ENCODE measurements around the gene SLC5A1. TPM values are rescaled to one million over a fixed set of nuclear protein-coding genes. Genes with fewer than 3 reads are reported as not detected.
A peak's percentile ranks its signal among the peaks of the same experiment; 100 is the strongest.
"Not testable (repeated sequence)": the region's sequence is repeated elsewhere in the genome, so short reads cannot be mapped to it uniquely, and the experiment has no call there.

SLC5A1 gene
- total RNA-seq, 4 donors from 2014 or later, result 0.16 to 1.2 TPM; not detected in 2

GRCh38 chr22:32127904-32128303 lies 84.8 kb downstream of the SLC5A1 start:
- H3K27ac ChIP-seq, result no peak overlapping the region
- H3K4me1 ChIP-seq, result no peaks in the 10 kb centered on the region
- no peaks in the 10 kb centered on the region for H3K36me3 ChIP-seq
- peaks cover 27% of the 10 kb centered on the region for H3K27me3 ChIP-seq
- no peak for TF ChIP-seq POLR2A (IDR thresholded peaks at IDR 0.05)
- TF ChIP-seq POLR2AphosphoS5 (IDR thresholded peaks at IDR 0.05), result no peak
- TF ChIP-seq, protein P1, sequence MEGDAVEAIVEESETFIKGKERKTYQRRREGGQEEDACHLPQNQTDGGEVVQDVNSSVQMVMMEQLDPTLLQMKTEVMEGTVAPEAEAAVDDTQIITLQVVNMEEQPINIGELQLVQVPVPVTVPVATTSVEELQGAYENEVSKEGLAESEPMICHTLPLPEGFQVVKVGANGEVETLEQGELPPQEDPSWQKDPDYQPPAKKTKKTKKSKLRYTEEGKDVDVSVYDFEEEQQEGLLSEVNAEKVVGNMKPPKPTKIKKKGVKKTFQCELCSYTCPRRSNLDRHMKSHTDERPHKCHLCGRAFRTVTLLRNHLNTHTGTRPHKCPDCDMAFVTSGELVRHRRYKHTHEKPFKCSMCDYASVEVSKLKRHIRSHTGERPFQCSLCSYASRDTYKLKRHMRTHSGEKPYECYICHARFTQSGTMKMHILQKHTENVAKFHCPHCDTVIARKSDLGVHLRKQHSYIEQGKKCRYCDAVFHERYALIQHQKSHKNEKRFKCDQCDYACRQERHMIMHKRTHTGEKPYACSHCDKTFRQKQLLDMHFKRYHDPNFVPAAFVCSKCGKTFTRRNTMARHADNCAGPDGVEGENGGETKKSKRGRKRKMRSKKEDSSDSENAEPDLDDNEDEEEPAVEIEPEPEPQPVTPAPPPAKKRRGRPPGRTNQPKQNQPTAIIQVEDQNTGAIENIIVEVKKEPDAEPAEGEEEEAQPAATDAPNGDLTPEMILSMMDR (IDR thresholded peaks at IDR 0.05), result no peak
- no peak for TF ChIP-seq EP300 (IDR thresholded peaks at IDR 0.05)
- H3K9me3 ChIP-seq, result no peaks in the 10 kb centered on the region
- H3K4me3 ChIP-seq, result no peak overlapping the region
- 38 to 75% methylated on average over 1 to 2 of the region's 4 CpGs for WGBS, 2 donors (ENCODE audit: low coverage in 1 of 2)
- no peak for ATAC-seq

DNA sequence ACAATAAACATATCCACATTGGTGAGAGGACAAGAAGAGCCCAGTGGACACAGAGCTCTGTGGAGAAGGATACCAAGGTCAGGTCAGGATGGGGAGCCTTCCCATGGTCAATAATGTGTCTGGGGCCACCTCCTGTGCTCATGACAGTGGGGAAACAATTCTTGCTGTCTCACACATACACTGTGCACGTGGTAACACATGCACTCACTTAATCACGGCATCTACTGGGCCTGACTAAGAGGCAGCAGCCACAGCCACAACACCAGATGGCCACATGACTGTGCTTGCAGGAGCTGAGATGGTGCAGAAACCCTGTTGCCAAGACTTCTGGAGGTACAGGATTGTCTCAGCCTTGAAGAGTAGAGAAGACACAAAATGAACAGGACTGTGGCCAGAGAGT lies 87.4 kb downstream of the SLC5A1 start:
- no peak for ATAC-seq

DNA sequence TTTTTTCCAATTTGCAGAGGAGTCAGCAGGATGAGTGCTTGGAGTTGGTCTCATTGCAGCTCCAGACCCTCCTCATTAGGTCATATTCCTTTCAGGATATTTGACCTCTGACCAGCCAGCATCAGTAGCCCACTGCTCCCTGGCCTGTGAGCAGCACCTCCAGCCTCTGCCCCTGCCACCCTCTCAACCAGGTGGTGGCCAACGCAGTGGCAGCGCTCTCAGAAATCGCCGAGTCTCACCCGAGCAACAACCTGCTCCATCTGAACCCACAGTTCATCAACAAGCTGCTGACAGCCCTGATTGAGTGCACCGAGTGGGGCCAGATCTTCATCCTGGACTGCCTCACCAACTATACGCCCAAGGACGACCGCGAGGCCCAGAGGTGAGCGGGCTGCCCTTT lies 89.1 kb downstream of the SLC5A1 start:
- TF ChIP-seq POLR2A (IDR thresholded peaks at IDR 0.05) (no peak), POLR2AphosphoS5 (IDR thresholded peaks at IDR 0.05) (no peak), EP300 (IDR thresholded peaks at IDR 0.05) (no peak)
- TF ChIP-seq, protein P1 (IDR thresholded peaks at IDR 0.05), result no peak
- no peaks in the 10 kb centered on the region for H3K4me1 ChIP-seq
- H3K9me3 ChIP-seq, result no peaks in the 10 kb centered on the region
- H3K27ac ChIP-seq, result no peak overlapping the region
- no peak for ATAC-seq
- H3K36me3 ChIP-seq, result no peaks in the 10 kb centered on the region
- no peak overlapping the region for H3K4me3 ChIP-seq
- peaks cover 26% of the 10 kb centered on the region for H3K27me3 ChIP-seq
- no CpG with 5 or more reads among the region's 11 CpGs for WGBS, 2 donors (ENCODE audit: low coverage in 1 of 2)

More for the DNA sequence above, 87.4 kb downstream of the SLC5A1 start:
- Histone ChIP-seq H3K27ac (no peak overlapping the region), H3K27me3 (peaks cover 22% of the 10 kb centered on the region), H3K4me1 (no peaks in the 10 kb centered on the region), H3K36me3 (no peaks in the 10 kb centered on the region), H3K4me3 (no peak overlapping the region), H3K9me3 (no peaks in the 10 kb centered on the region)
- no peak for TF ChIP-seq EP300 (IDR thresholded peaks at IDR 0.05)
- TF ChIP-seq, protein P1 (IDR thresholded peaks at IDR 0.05), result no peak
- TF ChIP-seq POLR2AphosphoS5 (IDR thresholded peaks at IDR 0.05), result no peak
- no peak for TF ChIP-seq POLR2A (IDR thresholded peaks at IDR 0.05)
- WGBS, 2 donors (ENCODE audit: low coverage in 1 of 2), result 60 to 63% methylated on average over 1 to 2 of the region's 2 CpGs

DNA sequence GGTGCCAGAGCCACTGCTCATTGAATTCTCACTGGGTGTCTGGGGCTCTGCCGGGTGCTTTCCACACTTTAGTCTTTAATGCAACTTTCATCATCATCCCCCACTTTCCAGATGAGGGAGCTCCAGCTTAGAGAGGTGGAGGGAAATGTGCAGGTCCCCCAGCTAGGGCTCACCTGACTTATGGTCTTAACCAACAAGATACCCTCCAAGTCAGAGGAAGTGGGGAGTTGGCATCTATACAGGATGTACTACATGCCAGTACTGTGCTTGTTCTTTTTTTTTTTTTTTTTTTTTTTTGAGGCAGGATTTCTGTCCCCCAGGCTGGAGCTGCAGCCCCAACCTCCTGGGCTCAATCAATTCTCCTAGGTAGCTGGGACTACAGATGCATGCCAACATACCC lies 89.7 kb downstream of the SLC5A1 start:
- Histone ChIP-seq H3K9me3 (no peaks in the 10 kb centered on the region), H3K4me1 (no peaks in the 10 kb centered on the region), H3K36me3 (no peaks in the 10 kb centered on the region), H3K27me3 (peaks cover 32% of the 10 kb centered on the region), H3K27ac (no peak overlapping the region), H3K4me3 (no peak overlapping the region)
- WGBS, 2 donors (ENCODE audit: low coverage in 1 of 2), result 63% methylated on average over 1 of the region's 1 CpG; no CpG with 5 or more reads in 1 of the 2 donors
- ATAC-seq, result no peak
- TF ChIP-seq EP300 (IDR thresholded peaks at IDR 0.05) (no peak), POLR2AphosphoS5 (IDR thresholded peaks at IDR 0.05) (no peak), POLR2A (IDR thresholded peaks at IDR 0.05) (no peak)
- TF ChIP-seq, protein P1 (IDR thresholded peaks at IDR 0.05), result no peak

DNA sequence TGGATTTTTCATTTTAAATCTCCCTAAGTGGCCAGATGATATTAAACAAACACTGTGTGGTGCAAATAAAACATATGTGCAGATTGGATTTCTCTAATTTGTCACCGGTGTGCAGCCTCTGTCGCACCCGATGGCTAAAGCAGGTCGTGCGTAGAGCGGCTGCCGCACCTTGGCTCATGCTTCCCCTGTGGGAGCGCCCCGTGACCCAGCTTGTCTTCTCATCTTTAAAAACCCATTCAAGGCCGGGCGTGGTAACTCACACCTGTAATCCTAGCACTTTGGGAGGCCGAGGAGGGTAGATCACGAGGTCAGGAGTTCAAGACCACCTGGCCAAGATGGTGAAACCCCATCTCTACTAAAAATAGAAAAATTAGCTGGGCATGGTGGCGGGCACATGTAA lies 91.7 kb downstream of the SLC5A1 start:
- H3K4me1 ChIP-seq, H3K36me3 ChIP-seq, H3K27ac ChIP-seq, H3K4me3 ChIP-seq, H3K9me3 ChIP-seq, ATAC-seq: not testable (repeated sequence)
- peaks cover 29% of the 10 kb centered on the region for H3K27me3 ChIP-seq
- 83 to 85% methylated on average over 6 to 10 of the region's 14 CpGs for WGBS, 2 donors (ENCODE audit: low coverage in 1 of 2)

DNA sequence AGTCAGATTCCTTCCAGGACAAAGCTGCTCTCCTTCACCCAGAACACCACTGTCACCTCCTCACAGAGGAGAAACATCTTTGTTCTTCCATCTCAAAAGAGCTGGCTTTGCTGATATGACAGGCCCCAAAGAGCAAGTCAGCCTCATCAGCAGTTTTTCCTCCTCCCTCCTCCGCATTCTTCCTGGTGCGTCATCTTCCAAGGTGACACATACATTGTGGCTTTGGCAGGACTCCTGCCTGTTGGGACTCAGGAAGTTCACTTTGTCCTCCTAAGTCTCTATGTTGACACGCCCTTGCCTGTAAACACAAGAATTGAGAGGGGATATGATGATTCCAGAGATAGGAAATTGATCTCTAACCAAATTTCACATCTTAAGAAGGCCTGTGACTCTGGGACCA lies 92.9 kb downstream of the SLC5A1 start:
- not testable (repeated sequence) for H3K27ac ChIP-seq, H3K9me3 ChIP-seq, ATAC-seq, H3K4me1 ChIP-seq, H3K4me3 ChIP-seq, H3K36me3 ChIP-seq
- H3K27me3 ChIP-seq, result peaks cover 23% of the 10 kb centered on the region
- 85 to 90% methylated on average over 2 to 3 of the region's 3 CpGs for WGBS, 2 donors (ENCODE audit: low coverage in 1 of 2)

DNA sequence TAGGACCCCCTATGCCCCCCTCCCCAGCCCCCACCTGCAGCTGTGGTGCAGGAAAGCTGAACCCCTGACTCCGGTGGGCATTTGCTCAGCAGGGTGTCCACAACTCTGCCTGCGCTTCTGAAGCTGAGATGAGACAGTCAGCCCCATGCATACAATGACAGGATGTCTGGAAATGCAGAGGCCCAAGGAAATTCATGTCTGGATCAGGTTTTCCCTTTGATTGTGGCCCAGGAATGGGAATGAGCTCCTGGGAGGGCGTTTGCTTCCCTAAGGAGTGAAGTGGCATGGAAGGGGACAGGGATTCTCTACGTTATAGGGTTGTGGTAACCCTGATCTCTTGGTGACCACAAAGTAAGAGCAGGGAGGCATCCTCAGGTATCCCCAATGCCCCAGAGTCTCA lies 93.8 kb downstream of the SLC5A1 start:
- not testable (repeated sequence) for H3K9me3 ChIP-seq, H3K4me1 ChIP-seq, H3K27ac ChIP-seq, H3K36me3 ChIP-seq, H3K4me3 ChIP-seq, ATAC-seq
- whole genome bisulfite sequencing, 2 donors (ENCODE audit: low coverage in 1 of 2), result 60% methylated on average over 1 of the region's 4 CpGs; no CpG with 5 or more reads in 1 of the 2 donors
- H3K27me3 ChIP-seq, result peaks cover 22% of the 10 kb centered on the region

GRCh38 chr22:32137731-32138324 lies 94.8 kb downstream of the SLC5A1 start:
- ATAC-seq, H3K4me1 ChIP-seq, H3K9me3 ChIP-seq, H3K36me3 ChIP-seq, H3K27ac ChIP-seq: not testable (repeated sequence)
- 59 to 72% methylated on average over 5 to 12 of the region's 16 CpGs for WGBS, 2 donors (ENCODE audit: low coverage in 1 of 2)
- Histone ChIP-seq H3K27me3 (peaks cover 18% of the 10 kb centered on the region), H3K4me3 (peak overlapping the region in 1 of 2 donors; percentile 27)

- not testable (repeated sequence) for ATAC-seq
- WGBS, 2 donors (ENCODE audit: low coverage in 1 of 2), result 65% methylated on average over 1 of the region's 1 CpG; no CpG with 5 or more reads in 1 of the 2 donors
- H3K4me3 ChIP-seq, result peak overlapping the region in 1 of 2 donors; percentile 27
These were observed 95.5 kb downstream of the SLC5A1 start for GRCh38 chr22:32138576-32138975.

More at GRCh38 chr22:32138576-32138975, 95.5 kb downstream of the SLC5A1 start:
- H3K9me3 ChIP-seq, H3K36me3 ChIP-seq, H3K4me1 ChIP-seq, H3K27ac ChIP-seq: not testable (repeated sequence)
- H3K27me3 ChIP-seq, result peaks cover 18% of the 10 kb centered on the region

All from gastroesophageal sphincter (tissue), 4 donors.